Measurements from ENCODE around the gene CFAP141.
"Not testable (repeated sequence)": the region's sequence is repeated elsewhere in the genome, so short reads cannot be mapped to it uniquely, and the experiment has no call there.

CFAP141 gene

GRCh38 chr1:154207262-154207661 lies 1.1 kb upstream of the CFAP141 start:
- no peak for DNase-seq

GRCh38 chr1:154205778-154206177 lies 355 bp downstream of the CFAP141 start:
- not testable (repeated sequence) for DNase-seq

- no peak for DNase-seq
These were observed 6.6 kb downstream of the CFAP141 start for GRCh38 chr1:154199563-154199879.

GRCh38 chr1:154198756-154199562 lies 7.2 kb downstream of the CFAP141 start:
- DNase-seq = peak; percentile 56

GRCh38 chr1:154193821-154194220 lies 12.3 kb downstream of the CFAP141 start:
- no peak for DNase-seq

- no peak for DNase-seq
These were observed 13.7 kb downstream of the CFAP141 start for GRCh38 chr1:154192476-154192875.

GRCh38 chr1:154191990-154192461 lies 14.1 kb downstream of the CFAP141 start, which contains the start of gene TPM3:
Gene TPM3, minus strand, starts transcription at chr1:154192100. Its CDS starts 82 bp downstream, at chr1:154192018.
- no peak for DNase-seq

- no peak for DNase-seq
These were observed 15.6 kb downstream of the CFAP141 start for GRCh38 chr1:154190550-154190949.

- DNase-seq = no peak
These were observed 19.2 kb downstream of the CFAP141 start for GRCh38 chr1:154186852-154187501.

GRCh38 chr1:154186177-154186576 lies 20.0 kb downstream of the CFAP141 start:
- peak; percentile 14 for DNase-seq

GRCh38 chr1:154183046-154183915 lies 22.9 kb downstream of the CFAP141 start:
- peak; percentile 95 for DNase-seq

GRCh38 chr1:154182344-154183045 lies 23.6 kb downstream of the CFAP141 start:
- peak; percentile 60 for DNase-seq

GRCh38 chr1:154181944-154182343 lies 24.2 kb downstream of the CFAP141 start:
- no peak for DNase-seq

GRCh38 chr1:154179946-154180687 lies 26.0 kb downstream of the CFAP141 start:
- no peak for DNase-seq

- DNase-seq = no peak
These were observed 27.0 kb downstream of the CFAP141 start for GRCh38 chr1:154178911-154179811.

- DNase-seq = no peak
These were observed 28.1 kb downstream of the CFAP141 start for GRCh38 chr1:154178013-154178412.

GRCh38 chr1:154176337-154176736 lies 29.8 kb downstream of the CFAP141 start:
- DNase-seq = peak; percentile 74

GRCh38 chr1:154174654-154175053 lies 31.5 kb downstream of the CFAP141 start:
- no peak for DNase-seq

GRCh38 chr1:154171880-154172279 lies 34.3 kb downstream of the CFAP141 start:
- no peak for DNase-seq

GRCh38 chr1:154171223-154171583 lies 34.9 kb downstream of the CFAP141 start:
- no peak for DNase-seq

Measured in fibroblast of upper back skin (primary cell).